ENCODE data around the gene PKP4. TPM values are rescaled to one million over a fixed set of nuclear protein-coding genes. Genes with fewer than 3 reads are reported as not detected.

PKP4 gene
- total and polyA plus RNA-seq, 9 donors: 22.7 to 60.9 (median 46.6) TPM

DNA sequence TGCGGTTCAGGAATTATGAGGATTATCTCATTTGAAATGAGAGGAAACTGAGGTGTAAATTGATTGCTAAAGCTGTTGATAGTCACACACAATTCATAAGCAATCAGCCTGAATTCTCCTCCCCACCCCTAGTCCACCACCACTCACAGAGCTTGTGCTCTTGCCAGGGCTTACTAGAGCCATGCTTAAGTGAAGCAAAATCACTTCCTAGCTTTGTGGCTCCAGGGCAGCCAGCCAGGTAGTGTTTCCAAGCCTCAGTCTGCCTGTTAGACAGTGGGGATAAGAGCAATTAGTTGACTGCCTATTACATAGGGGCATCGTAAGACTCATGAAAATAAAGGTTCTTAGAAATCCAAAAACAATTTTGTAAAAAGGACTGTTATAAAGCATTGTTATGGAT lies 87.2 kb downstream of the PKP4 start:
- Histone ChIP-seq H3K4me3 (no peak overlapping the region), H3K9me3 (no peaks in the 10 kb centered on the region)

DNA sequence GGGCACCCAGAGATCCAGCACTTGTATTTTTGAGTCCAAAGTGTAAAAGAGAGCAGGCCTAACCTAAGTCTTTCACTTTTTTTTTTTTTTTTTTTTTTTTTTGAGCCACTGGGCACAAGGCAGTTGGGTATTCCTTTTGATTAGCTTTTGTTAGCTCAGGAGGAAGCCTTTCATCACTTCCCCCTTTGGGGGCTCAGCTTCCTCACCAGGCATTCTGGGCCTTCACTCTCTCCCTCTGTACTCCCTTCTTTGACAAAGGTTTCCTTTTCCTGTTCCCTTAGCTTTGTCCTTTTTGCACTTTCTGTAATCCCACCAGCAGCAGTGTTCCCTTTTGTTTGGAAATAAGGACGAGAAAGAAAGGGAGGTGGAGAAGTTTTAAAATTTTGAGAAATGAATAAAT lies 88.2 kb downstream of the PKP4 start:
- H3K27me3 ChIP-seq: no peaks in the 10 kb centered on the region
- no peak overlapping the region for H3K27ac ChIP-seq
- intact Hi-C loops (cut with DNase I): no loop called here
- H3K4me3 ChIP-seq: no peak overlapping the region
- H3K9me3 ChIP-seq: no peaks in the 10 kb centered on the region
- TF ChIP-seq POLR2A (IDR thresholded peaks at IDR 0.05): no peak
- WGBS, 3 donors: 81 to 90% (median 87%) methylated on average over 1 of the region's 1 CpG
- no peaks in the 10 kb centered on the region for H3K36me3 ChIP-seq
- peaks cover 1% of the 10 kb centered on the region for H3K4me1 ChIP-seq (ENCODE audit: insufficient read depth)
- DNase-seq: no peak

More for the DNA sequence above, 87.2 kb downstream of the PKP4 start:
- intact Hi-C loops (cut with DNase I): no loop called here
- Histone ChIP-seq H3K27me3 (no peaks in the 10 kb centered on the region), H3K27ac (no peak overlapping the region), H3K4me1 (ENCODE audit: insufficient read depth) (peaks cover 1% of the 10 kb centered on the region), H3K36me3 (no peaks in the 10 kb centered on the region)
- no peak for TF ChIP-seq EP300 (IDR thresholded peaks at IDR 0.05)
- TF ChIP-seq POLR2A (IDR thresholded peaks at IDR 0.05): no peak
- TF ChIP-seq, protein P1, sequence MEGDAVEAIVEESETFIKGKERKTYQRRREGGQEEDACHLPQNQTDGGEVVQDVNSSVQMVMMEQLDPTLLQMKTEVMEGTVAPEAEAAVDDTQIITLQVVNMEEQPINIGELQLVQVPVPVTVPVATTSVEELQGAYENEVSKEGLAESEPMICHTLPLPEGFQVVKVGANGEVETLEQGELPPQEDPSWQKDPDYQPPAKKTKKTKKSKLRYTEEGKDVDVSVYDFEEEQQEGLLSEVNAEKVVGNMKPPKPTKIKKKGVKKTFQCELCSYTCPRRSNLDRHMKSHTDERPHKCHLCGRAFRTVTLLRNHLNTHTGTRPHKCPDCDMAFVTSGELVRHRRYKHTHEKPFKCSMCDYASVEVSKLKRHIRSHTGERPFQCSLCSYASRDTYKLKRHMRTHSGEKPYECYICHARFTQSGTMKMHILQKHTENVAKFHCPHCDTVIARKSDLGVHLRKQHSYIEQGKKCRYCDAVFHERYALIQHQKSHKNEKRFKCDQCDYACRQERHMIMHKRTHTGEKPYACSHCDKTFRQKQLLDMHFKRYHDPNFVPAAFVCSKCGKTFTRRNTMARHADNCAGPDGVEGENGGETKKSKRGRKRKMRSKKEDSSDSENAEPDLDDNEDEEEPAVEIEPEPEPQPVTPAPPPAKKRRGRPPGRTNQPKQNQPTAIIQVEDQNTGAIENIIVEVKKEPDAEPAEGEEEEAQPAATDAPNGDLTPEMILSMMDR (IDR thresholded peaks at IDR 0.05): no peak
- no peak for DNase-seq
- WGBS, 3 donors: 88 to 96% (median 90%) methylated on average over 2 of the region's 2 CpGs

DNA sequence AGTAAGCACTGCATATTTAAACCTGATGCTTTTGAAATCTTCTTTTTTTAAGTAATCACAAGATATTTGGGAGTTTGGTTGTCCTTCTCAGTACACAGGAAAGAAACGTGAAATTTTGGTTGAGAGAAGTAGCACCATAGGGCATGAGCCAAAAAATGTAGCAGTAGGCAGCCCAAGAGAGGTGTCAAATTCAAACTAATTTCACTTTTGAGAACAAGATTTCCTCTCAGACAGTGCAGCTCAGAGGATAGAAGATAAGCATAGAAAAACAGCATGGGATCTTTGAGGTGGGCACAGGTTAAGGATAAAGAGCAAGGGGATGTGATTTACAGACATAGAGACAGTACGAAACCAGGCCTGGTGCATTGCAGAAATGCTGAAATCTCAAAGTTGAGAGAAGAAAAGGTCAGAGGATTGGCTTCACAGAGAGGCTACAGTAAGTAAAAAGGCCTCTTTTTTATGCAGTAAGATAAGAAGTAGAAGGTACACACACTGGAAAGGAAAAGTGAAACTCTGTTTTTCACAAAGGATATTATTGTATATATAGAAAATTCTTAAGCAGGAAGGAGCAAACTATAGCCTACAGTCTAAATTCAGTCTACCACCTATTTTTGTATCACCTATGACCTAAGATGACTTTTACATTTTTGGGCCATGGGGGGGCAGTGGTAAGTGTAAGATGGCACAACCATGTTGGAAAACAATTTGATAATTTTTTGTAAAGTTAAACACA lies 89.8 kb downstream of the PKP4 start:
- WGBS, 3 donors: 78 to 85% (median 80%) methylated on average over 2 of the region's 2 CpGs
- TF ChIP-seq EP300 (IDR thresholded peaks at IDR 0.05) (no peak), POLR2A (IDR thresholded peaks at IDR 0.05) (no peak)
- TF ChIP-seq, protein P1 (IDR thresholded peaks at IDR 0.05): no peak
- no peak for DNase-seq
- H3K9me3 ChIP-seq: no peaks in the 10 kb centered on the region
- H3K27ac ChIP-seq: no peak overlapping the region
- intact Hi-C loops (cut with DNase I): no loop called here
- H3K4me1 ChIP-seq (ENCODE audit: insufficient read depth): peaks cover 1% of the 10 kb centered on the region
- H3K27me3 ChIP-seq: no peaks in the 10 kb centered on the region
- H3K36me3 ChIP-seq: no peaks in the 10 kb centered on the region
- H3K4me3 ChIP-seq: no peak overlapping the region

DNA sequence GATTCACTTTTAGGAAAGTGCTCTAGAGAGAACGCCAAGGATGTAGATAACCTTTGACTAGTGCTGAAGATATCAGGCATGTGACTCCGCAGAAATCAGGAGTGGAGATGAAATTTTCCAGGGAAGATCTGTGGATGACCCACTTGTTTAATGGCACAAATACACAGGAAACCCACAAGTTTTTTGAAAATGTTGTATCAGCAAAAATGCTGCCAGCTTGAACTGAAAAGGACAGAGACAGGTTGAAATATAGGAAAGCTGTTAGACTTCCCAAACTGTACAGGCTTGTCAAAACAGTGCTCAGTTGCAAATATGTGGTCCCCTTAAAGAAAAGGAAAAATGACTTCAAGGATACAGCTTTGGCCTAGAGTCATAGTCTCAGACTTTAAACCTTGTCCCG lies 96.5 kb downstream of the PKP4 start:
- no peak for DNase-seq
- intact Hi-C loops (cut with DNase I): no loop called here
- H3K4me1 ChIP-seq (ENCODE audit: insufficient read depth): no peaks in the 10 kb centered on the region
- no peaks in the 10 kb centered on the region for H3K27me3 ChIP-seq
- no peak overlapping the region for H3K4me3 ChIP-seq
- no peaks in the 10 kb centered on the region for H3K36me3 ChIP-seq
- H3K9me3 ChIP-seq: no peaks in the 10 kb centered on the region
- H3K27ac ChIP-seq: no peak overlapping the region
- TF ChIP-seq, protein P1 (IDR thresholded peaks at IDR 0.05): no peak
- no peak for TF ChIP-seq EP300 (IDR thresholded peaks at IDR 0.05)
- TF ChIP-seq POLR2A (IDR thresholded peaks at IDR 0.05): no peak
- WGBS, 3 donors: 91 to 96% (median 95%) methylated on average over 3 of the region's 3 CpGs

DNA sequence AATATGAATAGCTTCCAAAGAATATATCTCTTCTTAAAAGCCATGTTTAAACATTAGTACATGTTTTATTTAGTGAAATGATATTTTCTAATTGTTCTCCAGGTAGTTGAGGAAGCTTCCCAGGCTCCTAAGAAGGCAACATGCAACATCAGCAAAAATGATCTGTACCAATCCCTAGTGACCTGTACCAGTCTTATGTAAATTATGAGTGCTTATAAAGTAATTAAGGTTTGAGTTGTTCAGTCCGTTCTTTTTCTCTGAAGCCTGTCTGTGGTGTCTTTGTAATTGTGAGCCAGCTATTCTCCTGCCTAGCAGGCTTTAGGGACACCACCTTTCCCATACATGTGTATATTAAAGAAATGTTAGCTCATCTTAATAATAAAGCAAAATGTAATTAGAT lies 98.2 kb downstream of the PKP4 start:
- no peaks in the 10 kb centered on the region for H3K4me1 ChIP-seq (ENCODE audit: insufficient read depth)
- H3K4me3 ChIP-seq: no peak overlapping the region
- H3K9me3 ChIP-seq: no peaks in the 10 kb centered on the region
- intact Hi-C loops (cut with DNase I): no loop called here
- no peak for DNase-seq
- H3K27me3 ChIP-seq: no peaks in the 10 kb centered on the region
- TF ChIP-seq, protein P1 (IDR thresholded peaks at IDR 0.05): no peak
- TF ChIP-seq POLR2A (IDR thresholded peaks at IDR 0.05) (no peak), EP300 (IDR thresholded peaks at IDR 0.05) (no peak)
- H3K27ac ChIP-seq: no peak overlapping the region
- 88 to 92% (median 91%) methylated on average over 1 of the region's 1 CpG for WGBS, 3 donors
- no peaks in the 10 kb centered on the region for H3K36me3 ChIP-seq

All from ovary (tissue), 9 donors.